DND-41 (cell line): ENCODE measurements around the gene AP1M2.

Source experiments
- ATAC-seq: fragments of 200-7000 bp; cut with Tn5 transposase; 3 replicates; pipeline ENCODE4 v1.9.1; 2021; ENCODE audit warnings: low read depth; ENCODE audit not compliant: insufficient read depth
- DNase-seq: peaks from one replicate; pipeline ENCODE4 v3.0.0-alpha.2; 2020
- H2AFZ ChIP-seq: 2 replicates; pipeline ENCODE4 v1.6.0; 2012; ENCODE audit warnings: low read depth, low read length
- H3K27ac ChIP-seq: 2 replicates; pipeline ENCODE4 v1.5.1; 2012; ENCODE audit warnings: low read length, inconsistent platforms
- H3K27me3 ChIP-seq: fragments of 200-600 bp; sonication (generic); 2 replicates; pipeline ENCODE4 v1.6.0; 2012; ENCODE audit warnings: low read length, mild to moderate bottlenecking, inconsistent platforms; ENCODE audit not compliant: insufficient read depth, poor library complexity
- H3K36me3 ChIP-seq: 2 replicates; pipeline ENCODE4 v1.5.1; 2012; ENCODE audit warnings: low read length, inconsistent platforms; ENCODE audit not compliant: insufficient read depth
- H3K4me1 ChIP-seq: 2 replicates; pipeline ENCODE4 v1.5.1; 2012; ENCODE audit warnings: mild to moderate bottlenecking, low read length; ENCODE audit not compliant: insufficient read depth
- H3K4me2 ChIP-seq: 2 replicates; pipeline ENCODE4 v1.6.0; 2012; ENCODE audit warnings: mild to moderate bottlenecking, moderate library complexity, low read length, inconsistent platforms; ENCODE audit not compliant: insufficient read depth
- H3K4me3 ChIP-seq, 2 experiments: fragments of 200-600 bp in 1 of 2; shearing (Covaris generic) in 1 of 2; 2 replicates each; pipeline ENCODE4 v1.5.1; 2012 to 2016; ENCODE audit warnings: inconsistent platforms in 2 of 2, low read length in 2 of 2, mild to moderate bottlenecking in 2 of 2, low read depth in 1 of 2, moderate library complexity in 1 of 2
- H3K79me2 ChIP-seq: 2 replicates; pipeline ENCODE4 v1.6.0; 2012; ENCODE audit warnings: low read length, inconsistent platforms; ENCODE audit not compliant: insufficient read depth
- H3K9ac ChIP-seq: 2 replicates; pipeline ENCODE4 v1.6.0; 2012; ENCODE audit warnings: low read depth, mild to moderate bottlenecking, inconsistent platforms, low read length, moderate library complexity
- H3K9me3 ChIP-seq: 2 replicates; pipeline ENCODE4 v1.5.1; 2012; ENCODE audit warnings: low read length, moderate library complexity, mild to moderate bottlenecking, inconsistent platforms; ENCODE audit not compliant: insufficient read depth, severe bottlenecking
- H4K20me1 ChIP-seq: 2 replicates; pipeline ENCODE4 v1.6.0; 2012; ENCODE audit warnings: low read length; ENCODE audit not compliant: insufficient read depth
- CTCF ChIP-seq: IDR thresholded peaks from 2 replicates; pipeline ENCODE4 v1.5.1; 2012; ENCODE audit warnings: borderline replicate concordance, low read length, moderate library complexity, mild to moderate bottlenecking; ENCODE audit not compliant: poor library complexity, severe bottlenecking; ENCODE audit errors: extremely low read depth
- EZH2 ChIP-seq: IDR thresholded peaks from 3 replicates; pipeline ENCODE4 v1.6.1; 2012; ENCODE audit warnings: borderline replicate concordance, low read depth, mild to moderate bottlenecking, moderate library complexity, low read length, inconsistent platforms; ENCODE audit not compliant: severe bottlenecking

AP1M2 gene

GRCh38 chr19:10544753-10545251 is 42.3 kb downstream of the AP1M2 start:
- peak overlapping the region; percentile 83 for H3K27ac ChIP-seq
- peaks cover 49% of the 10 kb centered on the region for H3K79me2 ChIP-seq
- H3K4me3 ChIP-seq, result peak overlapping the region; percentile 89 to 91; a peak in 3 of 4 replicates
- H3K27me3 ChIP-seq, result no peaks in the 10 kb centered on the region
- peaks cover 8% of the 10 kb centered on the region; the same call in 1 of the 2 replicates for H4K20me1 ChIP-seq
- peaks cover 25% of the 10 kb centered on the region for H3K4me1 ChIP-seq
- no peak for TF ChIP-seq EZH2
- no peak for TF ChIP-seq CTCF
- DNase-seq (no peak), ATAC-seq (no peak)
- peak overlapping the region; percentile 98 for H3K9ac ChIP-seq
- no peaks in the 10 kb centered on the region for H3K9me3 ChIP-seq
- peak overlapping the region; percentile 94 for H3K4me2 ChIP-seq
- H3K36me3 ChIP-seq, result peaks cover 39% of the 10 kb centered on the region
- H2AFZ ChIP-seq, result no peak overlapping the region

DNA sequence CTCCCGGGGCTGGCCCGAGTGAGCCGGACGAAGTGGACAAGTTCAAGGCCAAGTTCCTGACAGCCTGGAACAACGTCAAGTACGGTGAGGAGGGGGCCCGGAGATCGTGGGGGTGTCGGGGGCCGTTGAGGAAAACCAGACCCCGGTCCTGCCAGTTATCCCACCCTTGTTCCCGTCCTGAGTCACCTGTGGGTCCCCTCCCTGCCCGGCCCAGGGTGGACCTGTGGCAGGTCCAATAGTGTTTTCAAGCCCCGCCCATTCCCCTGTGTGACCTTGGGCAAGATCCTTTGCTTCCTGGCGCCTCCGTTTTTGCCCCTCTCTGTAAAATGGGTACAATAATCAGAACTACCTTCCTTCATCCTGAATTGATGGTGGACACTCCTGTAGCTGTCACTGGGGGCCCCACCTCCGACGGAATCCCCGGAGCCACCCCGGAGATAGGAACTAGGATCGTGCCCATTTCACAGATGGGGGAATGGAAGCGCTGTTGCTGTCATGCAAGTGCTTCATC is 42.8 kb downstream of the AP1M2 start:
- peak overlapping the region; percentile 98 for H3K9ac ChIP-seq
- H3K36me3 ChIP-seq, result peaks cover 35% of the 10 kb centered on the region
- peak overlapping the region; percentile 83 for H3K27ac ChIP-seq
- H3K4me1 ChIP-seq, result peaks cover 25% of the 10 kb centered on the region
- no peak for TF ChIP-seq EZH2
- TF ChIP-seq CTCF, result no peak
- peak overlapping the region; percentile 82 for H2AFZ ChIP-seq
- DNase-seq, result no peak
- peaks cover 8% of the 10 kb centered on the region; the same call in 1 of the 2 replicates for H4K20me1 ChIP-seq
- H3K4me3 ChIP-seq, result peak overlapping the region; percentile 89 to 91
- H3K9me3 ChIP-seq, result no peaks in the 10 kb centered on the region
- peak overlapping the region; percentile 94 for H3K4me2 ChIP-seq
- H3K27me3 ChIP-seq, result no peaks in the 10 kb centered on the region
- peaks cover 46% of the 10 kb centered on the region for H3K79me2 ChIP-seq
- ATAC-seq, result peak; percentile 7; the same call in 2 of the 3 replicates

DNA sequence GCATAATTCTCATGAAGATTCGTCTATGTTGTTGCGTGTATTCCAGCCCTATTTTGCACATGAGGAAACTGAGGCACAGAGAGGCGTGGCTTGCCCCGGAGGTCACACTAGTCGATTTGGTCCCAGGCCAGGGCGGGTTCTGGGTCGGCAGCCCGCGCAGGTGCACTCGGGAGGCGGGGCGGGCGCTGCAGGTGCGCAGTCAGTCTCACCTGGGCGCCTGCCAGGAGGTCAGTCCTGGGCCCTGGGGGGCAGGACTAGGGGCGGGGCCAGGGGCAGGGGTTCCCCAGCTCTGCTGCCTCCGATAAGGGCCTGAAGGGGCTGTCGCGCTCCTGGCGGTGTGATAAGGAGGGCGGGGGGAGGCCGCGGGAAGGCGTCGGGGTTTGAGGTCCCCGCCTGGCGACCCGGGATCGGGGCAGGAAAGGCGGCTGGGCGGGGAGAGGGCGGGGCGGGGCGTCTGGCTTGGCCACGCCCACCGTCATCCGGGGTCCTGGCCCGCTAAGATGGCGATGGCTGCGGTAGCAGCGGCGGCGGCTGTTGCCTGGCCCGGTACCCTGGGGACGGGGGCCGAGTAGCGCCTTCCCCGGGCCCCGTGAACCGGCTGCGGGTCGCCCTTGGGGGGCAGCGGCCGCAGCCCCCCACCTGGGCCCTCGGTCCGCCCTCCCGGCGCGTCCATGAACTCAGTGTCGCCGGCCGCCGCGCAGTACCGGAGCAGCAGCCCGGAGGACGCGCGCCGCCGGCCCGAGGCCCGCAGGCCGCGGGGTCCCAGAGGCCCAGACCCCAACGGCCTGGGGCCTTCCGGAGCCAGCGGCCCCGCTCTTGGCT is 43.5 kb downstream of the AP1M2 start, which contains the start of gene ATG4D:
Gene ATG4D, plus strand, starts transcription at position 485 of the 822 bp plus-strand sequence. Its CDS starts 187 bp downstream, at position 672.
- ATAC-seq, result peak; percentile 86
- TF ChIP-seq CTCF (no peak), EZH2 (no peak)
- H3K4me1 ChIP-seq, result peaks cover 25% of the 10 kb centered on the region

More for the DNA sequence above, 43.5 kb downstream of the AP1M2 start, which contains the start of gene ATG4D:
- no peaks in the 10 kb centered on the region for H3K27me3 ChIP-seq
- H3K4me2 ChIP-seq, result peak within 1 kb of the TSS; percentile 94
- H3K36me3 ChIP-seq, result peaks cover 29% of the 10 kb centered on the region
- peak within 1 kb of the TSS; percentile 83 for H3K27ac ChIP-seq
- no peaks in the 10 kb centered on the region for H3K9me3 ChIP-seq
- peak within 1 kb of the TSS; percentile 89 to 91 for H3K4me3 ChIP-seq
- H3K79me2 ChIP-seq, result peaks cover 41% of the 10 kb centered on the region
- peak; percentile 89 for DNase-seq
- peaks cover 8% of the 10 kb centered on the region; the same call in 1 of the 2 replicates for H4K20me1 ChIP-seq
- H2AFZ ChIP-seq, result peak within 1 kb of the TSS; percentile 82
- peak within 1 kb of the TSS; percentile 98 for H3K9ac ChIP-seq
